Hematopoietic multipotent progenitor cell treated with erythropoietin and hydrocortisone succinate and interleukin-3 and kit ligand, for 17 days (in vitro differentiated cells): ENCODE results near the gene C2CD2.

ENCODE experiments used
- DNase-seq: peaks from one replicate; pipeline ENCODE4 v3.0.0-alpha.2; 2015; ENCODE audit warnings: low spot score

The C2CD2 gene

GRCh38 chr21:41907496-41908258 lies 46.1 kb downstream of the C2CD2 start:
- no peak for DNase-seq

- DNase-seq: no peak
Measured at GRCh38 chr21:41906770-41907169, 47.0 kb downstream of the C2CD2 start.

- no peak for DNase-seq
Measured at GRCh38 chr21:41903559-41904351, 50.1 kb downstream of the C2CD2 start.

GRCh38 chr21:41902946-41903345 lies 50.9 kb downstream of the C2CD2 start:
- DNase-seq: no peak

- DNase-seq: no peak
Measured at GRCh38 chr21:41901782-41902181, 52.0 kb downstream of the C2CD2 start.

- DNase-seq: no peak
Measured at GRCh38 chr21:41901099-41901498, 52.7 kb downstream of the C2CD2 start.

GRCh38 chr21:41900401-41900800 lies 53.4 kb downstream of the C2CD2 start:
- no peak for DNase-seq

- DNase-seq: no peak
Measured at GRCh38 chr21:41899426-41900202, 54.2 kb downstream of the C2CD2 start.

GRCh38 chr21:41898998-41899397 lies 54.8 kb downstream of the C2CD2 start:
- DNase-seq: no peak

- no peak for DNase-seq
Measured at GRCh38 chr21:41897700-41898099, 56.1 kb downstream of the C2CD2 start.

GRCh38 chr21:41897047-41897669 lies 56.7 kb downstream of the C2CD2 start:
- DNase-seq: no peak

- no peak for DNase-seq
Measured at GRCh38 chr21:41895643-41896493, 58.0 kb downstream of the C2CD2 start.

GRCh38 chr21:41894922-41895557 lies 58.8 kb downstream of the C2CD2 start:
- DNase-seq: no peak

GRCh38 chr21:41894511-41894910 lies 59.3 kb downstream of the C2CD2 start:
- DNase-seq: no peak

- no peak for DNase-seq
Measured at GRCh38 chr21:41892726-41893125, 61.1 kb downstream of the C2CD2 start.

- no peak for DNase-seq
Measured at GRCh38 chr21:41891132-41891531, 62.7 kb downstream of the C2CD2 start.

- no peak for DNase-seq
Measured at GRCh38 chr21:41890355-41890754, 63.5 kb downstream of the C2CD2 start.

GRCh38 chr21:41888749-41889376 lies 65.0 kb downstream of the C2CD2 start:
- DNase-seq: no peak

GRCh38 chr21:41887667-41888066 lies 66.2 kb downstream of the C2CD2 start:
- no peak for DNase-seq

- no peak for DNase-seq
Measured at GRCh38 chr21:41886328-41886727, 67.5 kb downstream of the C2CD2 start.
